Measurements from ENCODE around the gene NELL1. TPM values are rescaled to one million over a fixed set of nuclear protein-coding genes. Genes with fewer than 3 reads are reported as not detected.

Gene NELL1
- total RNA-seq, 2 experiments from 2014 or later: not detected

- no peaks in the 10 kb centered on the region for H3K9me3 ChIP-seq (ENCODE audit: control insufficient read depth in 1 of 2, insufficient read depth in 1 of 2, low read length in 2 of 2)
- no peak overlapping the region for H3K27ac ChIP-seq (ENCODE audit: low read depth in 1 of 2, low read length in 2 of 2)
- no peaks in the 10 kb centered on the region for H3K36me3 ChIP-seq (ENCODE audit: insufficient read depth, low read length)
- H3K4me1 ChIP-seq (ENCODE audit: insufficient read depth, low read length): no peaks in the 10 kb centered on the region
- no peaks in the 10 kb centered on the region for H3K27me3 ChIP-seq (ENCODE audit: control insufficient read depth in 1 of 2, insufficient read depth in 2 of 2, low read length in 2 of 2)
- TF ChIP-seq CTCF (IDR thresholded peaks at IDR 0.05): no peak
- Mint-ChIP-seq H3K4me3 (no peak overlapping the region), H3K9me3 (peaks cover 10% of the 10 kb centered on the region), H3K27ac (no peak overlapping the region), H3K36me3 (ENCODE audit: low read depth) (no peaks in the 10 kb centered on the region), H3K4me1 (ENCODE audit: low read depth) (no peaks in the 10 kb centered on the region), H3K27me3 (no peaks in the 10 kb centered on the region)
- POLR2A ChIA-PET: no interaction called here
- CTCF ChIA-PET: no interaction called here
- ATAC-seq (ENCODE audit: poor library complexity) (no peak), DNase-seq (no peak)
- H3K4me3 ChIP-seq (ENCODE audit: low read length): no peak overlapping the region
- intact Hi-C loops (cut with DNase I, micrococcal nuclease): no loop called here
These were observed 743.4 kb downstream of the NELL1 start for GRCh38 chr11:21412652-21413383.

GRCh38 chr11:21414953-21415352, 745.6 kb downstream of the NELL1 start:
- H3K4me1 Mint-ChIP-seq (ENCODE audit: low read depth): no peaks in the 10 kb centered on the region
- no peak for TF ChIP-seq CTCF (IDR thresholded peaks at IDR 0.05)
- Histone ChIP-seq H3K4me1 (ENCODE audit: insufficient read depth, low read length) (no peaks in the 10 kb centered on the region), H3K4me3 (ENCODE audit: low read length) (no peak overlapping the region), H3K36me3 (ENCODE audit: insufficient read depth, low read length) (no peaks in the 10 kb centered on the region), H3K9me3 (ENCODE audit: control insufficient read depth in 1 of 2, insufficient read depth in 1 of 2, low read length in 2 of 2) (no peaks in the 10 kb centered on the region), H3K27me3 (ENCODE audit: control insufficient read depth in 1 of 2, insufficient read depth in 2 of 2, low read length in 2 of 2) (no peaks in the 10 kb centered on the region), H3K27ac (ENCODE audit: low read depth in 1 of 2, low read length in 2 of 2) (no peak overlapping the region)
- CTCF ChIA-PET: no interaction called here
- H3K27me3 Mint-ChIP-seq: no peaks in the 10 kb centered on the region
- intact Hi-C loops (cut with DNase I, micrococcal nuclease): no loop called here
- DNase-seq (no peak), ATAC-seq (ENCODE audit: poor library complexity) (no peak)
- no peak overlapping the region for H3K27ac Mint-ChIP-seq
- peaks cover 15% of the 10 kb centered on the region for H3K9me3 Mint-ChIP-seq
- no peak overlapping the region for H3K4me3 Mint-ChIP-seq
- POLR2A ChIA-PET: no interaction called here
- H3K36me3 Mint-ChIP-seq (ENCODE audit: low read depth): no peaks in the 10 kb centered on the region

GRCh38 chr11:21415606-21416005, 746.2 kb downstream of the NELL1 start:
- Mint-ChIP-seq H3K4me3 (no peak overlapping the region), H3K36me3 (ENCODE audit: low read depth) (no peaks in the 10 kb centered on the region), H3K4me1 (ENCODE audit: low read depth) (no peaks in the 10 kb centered on the region), H3K27ac (no peak overlapping the region), H3K9me3 (peaks cover 14% of the 10 kb centered on the region), H3K27me3 (no peaks in the 10 kb centered on the region)
- CTCF ChIA-PET: no interaction called here
- Histone ChIP-seq H3K9me3 (ENCODE audit: control insufficient read depth in 1 of 2, insufficient read depth in 1 of 2, low read length in 2 of 2) (no peaks in the 10 kb centered on the region), H3K36me3 (ENCODE audit: insufficient read depth, low read length) (no peaks in the 10 kb centered on the region), H3K4me1 (ENCODE audit: insufficient read depth, low read length) (no peaks in the 10 kb centered on the region), H3K27ac (ENCODE audit: low read depth in 1 of 2, low read length in 2 of 2) (no peak overlapping the region), H3K27me3 (ENCODE audit: control insufficient read depth in 1 of 2, insufficient read depth in 2 of 2, low read length in 2 of 2) (no peaks in the 10 kb centered on the region), H3K4me3 (ENCODE audit: low read length) (no peak overlapping the region)
- intact Hi-C loops (cut with DNase I, micrococcal nuclease): no loop called here
- POLR2A ChIA-PET: no interaction called here
- ATAC-seq (ENCODE audit: poor library complexity) (no peak), DNase-seq (no peak)
- TF ChIP-seq CTCF (IDR thresholded peaks at IDR 0.05): no peak
